SU-DHL-6 (cell line): Measurements from ENCODE around the gene TCEANC.

ENCODE experiments used
- CTCF ChIP-seq: fragments of 200-600 bp; sonication (generic); IDR thresholded peaks from one replicate; pipeline ENCODE4 v1.5.1; 2017; ENCODE audit warnings: antibody characterized with exemption, mild to moderate bottlenecking, low read length, moderate library complexity; ENCODE audit not compliant: insufficient read depth, poor library complexity, severe bottlenecking
- EZH2phosphoT487 ChIP-seq: fragments of 200-600 bp; sonication (generic), shearing (Covaris generic); conservative IDR thresholded peaks from 2 replicates; pipeline ENCODE4 v1.6.1; 2018; ENCODE audit warnings: mild to moderate bottlenecking, antibody characterized with exemption, low read length, moderate library complexity, mixed read lengths

GRCh38 chrX:13711141-13711540 lies 58.2 kb downstream of the TCEANC start:
- TF ChIP-seq CTCF = no peak
- no peak for TF ChIP-seq EZH2phosphoT487
